GM23338 (cell line): Measurements from ENCODE around the gene GDA. TPM values are rescaled to one million over a fixed set of nuclear protein-coding genes. Genes with fewer than 3 reads are reported as not detected.

ENCODE experiments used
- ATAC-seq: fragments of 200-7000 bp; cut with Tn5 transposase; 3 replicates; pipeline ENCODE4 v1.9.1; 2020
- DNase-seq: peaks from one replicate; pipeline ENCODE4 v3.0.0-alpha.2; 2015; ENCODE audit warnings: low spot score
- H2AFZ ChIP-seq: fragments of 200-600 bp; sonication (generic); 2 replicates; pipeline ENCODE4 v1.8.0; 2016; ENCODE audit warnings: antibody characterized with exemption, mild to moderate bottlenecking, moderate library complexity
- H3F3A ChIP-seq: fragments of 200-600 bp; sonication (generic); replicated peaks from 2 replicates; pipeline ENCODE4 v1.8.0; 2017; ENCODE audit warnings: antibody characterized with exemption, mixed run types, low read depth
- H3K27ac ChIP-seq: fragments of 200-600 bp; sonication (generic); 2 replicates; pipeline ENCODE4 v1.6.1; 2016; ENCODE audit warnings: low read depth
- H3K27me3 ChIP-seq: fragments of 200-600 bp; sonication (generic); 2 replicates; pipeline ENCODE4 v1.8.0; 2016; ENCODE audit warnings: mild to moderate bottlenecking, mixed run types, moderate library complexity; ENCODE audit not compliant: insufficient read depth
- H3K36me3 ChIP-seq: fragments of 200-600 bp; sonication (generic); 2 replicates; pipeline ENCODE4 v1.8.0; 2016; ENCODE audit warnings: mild to moderate bottlenecking; ENCODE audit not compliant: insufficient read depth
- H3K4me1 ChIP-seq: fragments of 200-600 bp; sonication (generic); 2 replicates; pipeline ENCODE4 v1.8.0; 2016; ENCODE audit warnings: mild to moderate bottlenecking, moderate library complexity; ENCODE audit not compliant: insufficient read depth
- H3K4me2 ChIP-seq: fragments of 200-600 bp; sonication (generic); 2 replicates; pipeline ENCODE4 v1.7.1; 2017; ENCODE audit warnings: mixed run types
- H3K4me3 ChIP-seq: fragments of 200-600 bp; sonication (generic); 2 replicates; pipeline ENCODE4 v1.6.1; 2016; ENCODE audit warnings: mixed run types
- H3K79me2 ChIP-seq: fragments of 200-600 bp; sonication (generic); replicated peaks from 2 replicates; pipeline ENCODE4 v1.8.0; 2017; ENCODE audit warnings: mild to moderate bottlenecking; ENCODE audit not compliant: insufficient read depth
- H3K9me2 ChIP-seq: fragments of 200-600 bp; sonication (generic); 2 replicates; pipeline ENCODE4 v1.8.0; 2017; ENCODE audit not compliant: insufficient read depth
- H4K20me1 ChIP-seq: fragments of 200-600 bp; sonication (generic); replicated peaks from 2 replicates; pipeline ENCODE4 v1.8.0; 2017; ENCODE audit warnings: mild to moderate bottlenecking; ENCODE audit not compliant: insufficient read depth
- H3K27ac Mint-ChIP-seq: 2 replicates; pipeline ENCODE4 v1.8.0; 2020; ENCODE audit warnings: inconsistent platforms, mild to moderate bottlenecking, moderate library complexity, mixed read lengths
- H3K27me3 Mint-ChIP-seq: 3 replicates; pipeline ENCODE4 v1.8.0; 2022; ENCODE audit warnings: low read depth, mild to moderate bottlenecking, moderate library complexity, mixed read lengths, inconsistent platforms; ENCODE audit not compliant: insufficient read depth, poor library complexity
- H3K36me3 Mint-ChIP-seq: 3 replicates; pipeline ENCODE4 v1.8.0; 2021; ENCODE audit warnings: low read depth, mild to moderate bottlenecking, inconsistent platforms, moderate library complexity, mixed read lengths
- H3K4me1 Mint-ChIP-seq: 3 replicates; pipeline ENCODE4 v1.8.0; 2020; ENCODE audit warnings: mild to moderate bottlenecking, inconsistent platforms, mixed read lengths
- H3K4me3 Mint-ChIP-seq: 3 replicates; pipeline ENCODE4 v1.8.0; 2021; ENCODE audit warnings: moderate library complexity, mild to moderate bottlenecking, inconsistent platforms, mixed read lengths
- H3K9me3 Mint-ChIP-seq: 3 replicates; pipeline ENCODE4 v1.8.0; 2020; ENCODE audit warnings: moderate library complexity, mild to moderate bottlenecking, inconsistent platforms, mixed read lengths
- CREB1 ChIP-seq: fragments of 250-450 bp; sonication (Bioruptor Pico); IDR thresholded peaks from 2 replicates; pipeline ENCODE4 v1.5.0; 2020; ENCODE audit warnings: low read depth, mild to moderate bottlenecking, moderate library complexity
- ETS1 ChIP-seq: IDR thresholded peaks from 2 replicates; pipeline ENCODE4 v1.6.1; 2016; ENCODE audit warnings: antibody characterized with exemption
- EZH2 ChIP-seq: fragments of 200-600 bp; sonication (generic); IDR thresholded peaks from one replicate; pipeline ENCODE4 v1.8.0; 2017; ENCODE audit warnings: antibody characterized with exemption, mild to moderate bottlenecking, low read depth; ENCODE audit not compliant: unreplicated experiment
- EZH2phosphoT487 ChIP-seq: fragments of 200-600 bp; sonication (generic); IDR thresholded peaks from one replicate; pipeline ENCODE4 v1.8.1; 2018; ENCODE audit warnings: antibody characterized with exemption; ENCODE audit not compliant: unreplicated experiment
- JUNB ChIP-seq: IDR thresholded peaks from one replicate; pipeline ENCODE4 v1.6.1; 2016; ENCODE audit warnings: antibody characterized with exemption; ENCODE audit not compliant: unreplicated experiment
- NANOG ChIP-seq: IDR thresholded peaks from 2 replicates; pipeline ENCODE4 v1.6.1; 2016; ENCODE audit warnings: antibody characterized with exemption, borderline replicate concordance
- POLR2AphosphoS5 ChIP-seq: IDR thresholded peaks from 2 replicates; pipeline ENCODE4 v1.6.1; 2016; ENCODE audit warnings: antibody characterized with exemption, low read depth
- REST ChIP-seq: IDR thresholded peaks from one replicate; pipeline ENCODE4 v1.6.1; 2018; ENCODE audit warnings: antibody characterized with exemption; ENCODE audit not compliant: unreplicated experiment
- STAT1 ChIP-seq: IDR thresholded peaks from one replicate; pipeline ENCODE4 v1.6.1; 2016; ENCODE audit warnings: antibody characterized with exemption; ENCODE audit not compliant: unreplicated experiment
- ZNF114 ChIP-seq: fragments of 250-450 bp; sonication (Bioruptor Pico); IDR thresholded peaks from 2 replicates; pipeline ENCODE4 v1.5.0; 2020; ENCODE audit warnings: mild to moderate bottlenecking, moderate library complexity
- ZNF331 ChIP-seq: fragments of 250-450 bp; sonication (Bioruptor Pico); IDR thresholded peaks from 2 replicates; pipeline ENCODE4 v1.5.0; 2020; ENCODE audit warnings: low read depth, mild to moderate bottlenecking, moderate library complexity
- polyA plus RNA-seq: library from polyadenylated mRNA; unstranded; fragments of >200 nt; fragmentation: Nextera tagmentation; extraction: Ambion mirVana; gene quantifications from 2 replicates; pipeline ENCODE4 v1.2.1, GENCODE V29; 2016
- total RNA-seq: library from RNA; depleted of rRNA; stranded (reverse); fragments of >200 nt; shearing (Covaris generic); gene quantifications from 2 replicates; pipeline ENCODE4 v1.2.3, GENCODE V29; 2014
- TF ChIP-seq, protein P1 (sequence below), 2 experiments: fragments of 200-600 bp in 1 of 2; sonication (generic) in 1 of 2; conservative IDR thresholded peaks; 2 replicates each; pipeline versions ENCODE4 v1.5.1 to v1.6.1; 2016 to 2017; ENCODE audit warnings: antibody characterized with exemption in 2 of 2, low read depth in 2 of 2, mild to moderate bottlenecking in 2 of 2, moderate library complexity in 1 of 2
- TF ChIP-seq, protein P2 (sequence below): fragments of 250-450 bp; sonication (Bioruptor Pico); IDR thresholded peaks from 2 replicates; pipeline ENCODE4 v1.5.0; 2020; ENCODE audit warnings: mild to moderate bottlenecking, moderate library complexity

The GDA gene
- total and polyA plus RNA-seq, 2 experiments from 2014 or later = 4.0 to 5.8 TPM

DNA sequence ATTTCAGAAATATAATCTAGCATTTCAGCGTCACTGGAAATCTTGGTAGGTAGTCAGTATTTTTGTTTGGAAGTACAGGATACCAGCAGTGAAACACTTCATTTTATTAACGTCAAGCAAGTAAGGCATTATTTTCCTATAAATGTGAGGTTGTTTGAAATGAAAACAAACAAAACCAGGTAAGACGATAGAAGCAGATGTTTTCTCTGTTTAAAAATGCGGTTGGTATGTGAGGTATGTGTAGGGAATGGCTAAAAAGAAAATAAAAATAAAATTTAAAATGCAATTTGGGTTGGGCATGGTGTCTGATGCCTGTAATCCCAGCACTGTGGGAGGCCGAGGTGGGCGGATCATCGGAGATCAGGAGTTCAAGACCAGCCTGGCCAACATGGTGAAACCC lies 16.1 kb downstream of the GDA start:
- ATAC-seq = no peak
- H3K27ac Mint-ChIP-seq = no peak overlapping the region
- Histone ChIP-seq H3K36me3 (no peaks in the 10 kb centered on the region), H3K4me3 (no peak overlapping the region), H3K4me1 (no peaks in the 10 kb centered on the region), H3K27me3 (no peaks in the 10 kb centered on the region), H3K9me2 (0 out of 2 replicates have a peak, but pooled peaks cover 3% of the 10 kb centered on the region), H3K79me2 (no peaks in the 10 kb centered on the region), H2AFZ (no peak overlapping the region), H3K27ac (peak overlapping the region; percentile 67), H3F3A (no peaks in the 10 kb centered on the region), H3K4me2 (no peak overlapping the region), H4K20me1 (no peaks in the 10 kb centered on the region)
- no peaks in the 10 kb centered on the region for H3K27me3 Mint-ChIP-seq
- H3K9me3 Mint-ChIP-seq = no peaks in the 10 kb centered on the region; the same call in 1 of the 3 replicates
- H3K36me3 Mint-ChIP-seq = no peaks in the 10 kb centered on the region; the same call in 2 of the 3 replicates
- TF ChIP-seq REST (no peak), ZNF331 (no peak), ETS1 (no peak), CREB1 (CRISPR knock-in tag) (no peak), EZH2phosphoT487 (no peak), STAT1 (no peak), POLR2AphosphoS5 (no peak), NANOG (no peak), EZH2 (no peak), ZNF114 (no peak), JUNB (no peak)
- TF ChIP-seq, protein P1, sequence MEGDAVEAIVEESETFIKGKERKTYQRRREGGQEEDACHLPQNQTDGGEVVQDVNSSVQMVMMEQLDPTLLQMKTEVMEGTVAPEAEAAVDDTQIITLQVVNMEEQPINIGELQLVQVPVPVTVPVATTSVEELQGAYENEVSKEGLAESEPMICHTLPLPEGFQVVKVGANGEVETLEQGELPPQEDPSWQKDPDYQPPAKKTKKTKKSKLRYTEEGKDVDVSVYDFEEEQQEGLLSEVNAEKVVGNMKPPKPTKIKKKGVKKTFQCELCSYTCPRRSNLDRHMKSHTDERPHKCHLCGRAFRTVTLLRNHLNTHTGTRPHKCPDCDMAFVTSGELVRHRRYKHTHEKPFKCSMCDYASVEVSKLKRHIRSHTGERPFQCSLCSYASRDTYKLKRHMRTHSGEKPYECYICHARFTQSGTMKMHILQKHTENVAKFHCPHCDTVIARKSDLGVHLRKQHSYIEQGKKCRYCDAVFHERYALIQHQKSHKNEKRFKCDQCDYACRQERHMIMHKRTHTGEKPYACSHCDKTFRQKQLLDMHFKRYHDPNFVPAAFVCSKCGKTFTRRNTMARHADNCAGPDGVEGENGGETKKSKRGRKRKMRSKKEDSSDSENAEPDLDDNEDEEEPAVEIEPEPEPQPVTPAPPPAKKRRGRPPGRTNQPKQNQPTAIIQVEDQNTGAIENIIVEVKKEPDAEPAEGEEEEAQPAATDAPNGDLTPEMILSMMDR (conservative IDR thresholded peaks at IDR 0.05; ENCODE audit: low read depth in 2 of 2) = no peak
- TF ChIP-seq, protein P2, sequence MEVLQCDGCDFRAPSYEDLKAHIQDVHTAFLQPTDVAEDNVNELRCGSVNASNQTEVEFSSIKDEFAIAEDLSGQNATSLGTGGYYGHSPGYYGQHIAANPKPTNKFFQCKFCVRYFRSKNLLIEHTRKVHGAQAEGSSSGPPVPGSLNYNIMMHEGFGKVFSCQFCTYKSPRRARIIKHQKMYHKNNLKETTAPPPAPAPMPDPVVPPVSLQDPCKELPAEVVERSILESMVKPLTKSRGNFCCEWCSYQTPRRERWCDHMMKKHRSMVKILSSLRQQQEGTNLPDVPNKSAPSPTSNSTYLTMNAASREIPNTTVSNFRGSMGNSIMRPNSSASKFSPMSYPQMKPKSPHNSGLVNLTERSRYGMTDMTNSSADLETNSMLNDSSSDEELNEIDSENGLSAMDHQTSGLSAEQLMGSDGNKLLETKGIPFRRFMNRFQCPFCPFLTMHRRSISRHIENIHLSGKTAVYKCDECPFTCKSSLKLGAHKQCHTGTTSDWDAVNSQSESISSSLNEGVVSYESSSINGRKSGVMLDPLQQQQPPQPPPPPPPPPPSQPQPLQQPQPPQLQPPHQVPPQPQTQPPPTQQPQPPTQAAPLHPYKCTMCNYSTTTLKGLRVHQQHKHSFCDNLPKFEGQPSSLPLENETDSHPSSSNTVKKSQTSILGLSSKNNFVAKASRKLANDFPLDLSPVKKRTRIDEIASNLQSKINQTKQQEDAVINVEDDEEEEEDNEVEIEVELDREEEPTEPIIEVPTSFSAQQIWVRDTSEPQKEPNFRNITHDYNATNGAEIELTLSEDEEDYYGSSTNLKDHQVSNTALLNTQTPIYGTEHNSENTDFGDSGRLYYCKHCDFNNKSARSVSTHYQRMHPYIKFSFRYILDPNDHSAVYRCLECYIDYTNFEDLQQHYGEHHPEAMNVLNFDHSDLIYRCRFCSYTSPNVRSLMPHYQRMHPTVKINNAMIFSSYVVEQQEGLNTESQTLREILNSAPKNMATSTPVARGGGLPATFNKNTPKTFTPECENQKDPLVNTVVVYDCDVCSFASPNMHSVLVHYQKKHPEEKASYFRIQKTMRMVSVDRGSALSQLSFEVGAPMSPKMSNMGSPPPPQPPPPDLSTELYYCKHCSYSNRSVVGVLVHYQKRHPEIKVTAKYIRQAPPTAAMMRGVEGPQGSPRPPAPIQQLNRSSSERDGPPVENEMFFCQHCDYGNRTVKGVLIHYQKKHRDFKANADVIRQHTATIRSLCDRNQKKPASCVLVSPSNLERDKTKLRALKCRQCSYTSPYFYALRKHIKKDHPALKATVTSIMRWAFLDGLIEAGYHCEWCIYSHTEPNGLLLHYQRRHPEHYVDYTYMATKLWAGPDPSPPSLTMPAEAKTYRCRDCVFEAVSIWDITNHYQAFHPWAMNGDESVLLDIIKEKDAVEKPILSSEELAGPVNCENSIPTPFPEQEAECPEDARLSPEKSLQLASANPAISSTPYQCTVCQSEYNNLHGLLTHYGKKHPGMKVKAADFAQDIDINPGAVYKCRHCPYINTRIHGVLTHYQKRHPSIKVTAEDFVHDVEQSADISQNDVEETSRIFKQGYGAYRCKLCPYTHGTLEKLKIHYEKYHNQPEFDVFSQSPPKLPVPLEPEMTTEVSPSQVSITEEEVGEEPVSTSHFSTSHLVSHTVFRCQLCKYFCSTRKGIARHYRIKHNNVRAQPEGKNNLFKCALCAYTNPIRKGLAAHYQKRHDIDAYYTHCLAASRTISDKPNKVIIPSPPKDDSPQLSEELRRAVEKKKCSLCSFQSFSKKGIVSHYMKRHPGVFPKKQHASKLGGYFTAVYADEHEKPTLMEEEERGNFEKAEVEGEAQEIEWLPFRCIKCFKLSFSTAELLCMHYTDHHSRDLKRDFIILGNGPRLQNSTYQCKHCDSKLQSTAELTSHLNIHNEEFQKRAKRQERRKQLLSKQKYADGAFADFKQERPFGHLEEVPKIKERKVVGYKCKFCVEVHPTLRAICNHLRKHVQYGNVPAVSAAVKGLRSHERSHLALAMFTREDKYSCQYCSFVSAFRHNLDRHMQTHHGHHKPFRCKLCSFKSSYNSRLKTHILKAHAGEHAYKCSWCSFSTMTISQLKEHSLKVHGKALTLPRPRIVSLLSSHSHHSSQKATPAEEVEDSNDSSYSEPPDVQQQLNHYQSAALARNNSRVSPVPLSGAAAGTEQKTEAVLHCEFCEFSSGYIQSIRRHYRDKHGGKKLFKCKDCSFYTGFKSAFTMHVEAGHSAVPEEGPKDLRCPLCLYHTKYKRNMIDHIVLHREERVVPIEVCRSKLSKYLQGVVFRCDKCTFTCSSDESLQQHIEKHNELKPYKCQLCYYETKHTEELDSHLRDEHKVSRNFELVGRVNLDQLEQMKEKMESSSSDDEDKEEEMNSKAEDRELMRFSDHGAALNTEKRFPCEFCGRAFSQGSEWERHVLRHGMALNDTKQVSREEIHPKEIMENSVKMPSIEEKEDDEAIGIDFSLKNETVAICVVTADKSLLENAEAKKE = no peak
- no peak overlapping the region for H3K4me3 Mint-ChIP-seq
- H3K4me1 Mint-ChIP-seq = peaks cover 4% of the 10 kb centered on the region; the same call in 2 of the 3 replicates
- DNase-seq = peak; percentile 44
